GM23248 (cell line): ENCODE measurements around the gene CPNE5.

Experiments used
- EZH2 ChIP-seq: fragments of 200-600 bp; sonication (generic); IDR thresholded peaks from 2 replicates; pipeline ENCODE4 v1.6.1; 2018; ENCODE audit warnings: antibody characterized with exemption, mild to moderate bottlenecking; ENCODE audit not compliant: insufficient read depth, poor library complexity, severe bottlenecking
- EZH2phosphoT487 ChIP-seq: fragments of 200-600 bp; sonication (generic); IDR thresholded peaks from 2 replicates; pipeline ENCODE4 v1.6.1; 2018; ENCODE audit warnings: antibody characterized with exemption, moderate library complexity, mild to moderate bottlenecking, low read depth; ENCODE audit not compliant: insufficient read depth

- TF ChIP-seq EZH2 (no peak), EZH2phosphoT487 (no peak)
Measured at GRCh38 chr6:36691011-36691410, 148.2 kb downstream of the CPNE5 start.
